ENCODE data around the gene PVALEF.

The PVALEF gene

GRCh38 chr17:81147701-81148100, 17.6 kb upstream of the PVALEF start:
- Histone ChIP-seq H3K4me2 (ENCODE audit: low read length, poor library complexity, severe bottlenecking) (no peak overlapping the region), H2BK120ac (ENCODE audit: low read depth, low read length) (no peak overlapping the region), H3K4me1 (ENCODE audit: control insufficient read depth, insufficient read depth, low read depth, low read length) (peaks cover 8% of the 10 kb centered on the region), H2AFZ (ENCODE audit: low read depth, low read length) (no peak overlapping the region), H2AK5ac (ENCODE audit: low read length, severe bottlenecking) (no peak overlapping the region), H2BK12ac (ENCODE audit: low read length in 2 of 2) (no peak overlapping the region), H3K23ac (ENCODE audit: low read length in 2 of 2) (no peak overlapping the region), H4K91ac (ENCODE audit: low read length) (no peak overlapping the region), H3K36me3 (ENCODE audit: control insufficient read depth in 1 of 2, insufficient read depth in 2 of 2, low read depth in 1 of 2, low read length in 2 of 2) (no peaks in the 10 kb centered on the region), H2BK15ac (ENCODE audit: low read depth, poor library complexity, severe bottlenecking) (no peak overlapping the region), H3K18ac (ENCODE audit: low read depth in 1 of 2, low read length in 2 of 2) (no peak overlapping the region), H4K8ac (ENCODE audit: low read length) (no peak overlapping the region), H3K27me3 (ENCODE audit: control insufficient read depth in 1 of 2, insufficient read depth in 1 of 2, low read length in 2 of 2) (peaks cover 35 to 60% of the 10 kb centered on the region in 2 experiments), H3K4ac (ENCODE audit: low read depth in 1 of 2, low read length in 2 of 2) (no peak overlapping the region), H3K9ac (ENCODE audit: low read length) (no peak overlapping the region), H3K9me3 (ENCODE audit: control insufficient read depth, low read length) (no peaks in the 10 kb centered on the region), H3K79me1 (replicated peaks; ENCODE audit: low read length, poor library complexity, severe bottlenecking) (no peaks in the 10 kb centered on the region), H3K27ac (ENCODE audit: low read length, poor library complexity, severe bottlenecking) (no peak overlapping the region), H2BK5ac (ENCODE audit: low read depth, low read length, poor library complexity, severe bottlenecking) (no peak overlapping the region), H3K14ac (ENCODE audit: low read length in 2 of 2) (no peak overlapping the region), H3K4me3 (ENCODE audit: insufficient read depth in 1 of 2, low read depth in 1 of 2, low read length in 2 of 2) (no peak overlapping the region)
- WGBS, result 77% methylated on average over 6 of the region's 10 CpGs
- DNase-seq, result no peak

- no peak overlapping the region for H3K18ac ChIP-seq (ENCODE audit: low read depth in 1 of 2, low read length in 2 of 2)
- H2BK15ac ChIP-seq (ENCODE audit: low read depth, poor library complexity, severe bottlenecking), result no peak overlapping the region
- H3K4me1 ChIP-seq (ENCODE audit: control insufficient read depth, insufficient read depth, low read depth, low read length), result peaks cover 4% of the 10 kb centered on the region
- H2AK5ac ChIP-seq (ENCODE audit: low read length, severe bottlenecking), result no peak overlapping the region
- H3K4me2 ChIP-seq (ENCODE audit: low read length, poor library complexity, severe bottlenecking), result no peak overlapping the region
- no peak overlapping the region for H3K9ac ChIP-seq (ENCODE audit: low read length)
- H2BK5ac ChIP-seq (ENCODE audit: low read depth, low read length, poor library complexity, severe bottlenecking), result no peak overlapping the region
- H3K79me1 ChIP-seq (replicated peaks; ENCODE audit: low read length, poor library complexity, severe bottlenecking), result no peaks in the 10 kb centered on the region
- no peak overlapping the region for H4K8ac ChIP-seq (ENCODE audit: low read length)
- H3K36me3 ChIP-seq (ENCODE audit: control insufficient read depth in 1 of 2, insufficient read depth in 2 of 2, low read depth in 1 of 2, low read length in 2 of 2), result no peaks in the 10 kb centered on the region
- H2AFZ ChIP-seq (ENCODE audit: low read depth, low read length), result no peak overlapping the region
- H3K23ac ChIP-seq (ENCODE audit: low read length in 2 of 2), result no peak overlapping the region
- H3K27me3 ChIP-seq (ENCODE audit: control insufficient read depth in 1 of 2, insufficient read depth in 1 of 2, low read length in 2 of 2), result peaks cover 35 to 59% of the 10 kb centered on the region in 2 experiments
- WGBS, result 88% methylated on average over 13 of the region's 15 CpGs
- H3K14ac ChIP-seq (ENCODE audit: low read length in 2 of 2), result no peak overlapping the region
- no peak for DNase-seq
- H3K9me3 ChIP-seq (ENCODE audit: control insufficient read depth, low read length), result no peaks in the 10 kb centered on the region
- H2BK120ac ChIP-seq (ENCODE audit: low read depth, low read length), result no peak overlapping the region
- H3K27ac ChIP-seq (ENCODE audit: low read length, poor library complexity, severe bottlenecking), result no peak overlapping the region
- no peak overlapping the region for H4K91ac ChIP-seq (ENCODE audit: low read length)
- no peak overlapping the region for H2BK12ac ChIP-seq (ENCODE audit: low read length in 2 of 2)
- H3K4ac ChIP-seq (ENCODE audit: low read depth in 1 of 2, low read length in 2 of 2), result no peak overlapping the region
- H3K4me3 ChIP-seq (ENCODE audit: insufficient read depth in 1 of 2, low read depth in 1 of 2, low read length in 2 of 2), result no peak overlapping the region
These were observed 16.7 kb upstream of the PVALEF start for GRCh38 chr17:81148571-81148970.

GRCh38 chr17:81148986-81149533, 16.2 kb upstream of the PVALEF start:
- H2BK5ac ChIP-seq (ENCODE audit: low read depth, low read length, poor library complexity, severe bottlenecking), result no peak overlapping the region
- H3K79me1 ChIP-seq (replicated peaks; ENCODE audit: low read length, poor library complexity, severe bottlenecking), result no peaks in the 10 kb centered on the region
- H3K27me3 ChIP-seq (ENCODE audit: control insufficient read depth in 1 of 2, insufficient read depth in 1 of 2, low read length in 2 of 2), result peaks cover 32 to 55% of the 10 kb centered on the region in 2 experiments
- H3K27ac ChIP-seq (ENCODE audit: low read length, poor library complexity, severe bottlenecking), result no peak overlapping the region
- no peak overlapping the region for H3K14ac ChIP-seq (ENCODE audit: low read length in 2 of 2)
- H2BK120ac ChIP-seq (ENCODE audit: low read depth, low read length), result no peak overlapping the region
- no peak overlapping the region for H2BK12ac ChIP-seq (ENCODE audit: low read length in 2 of 2)
- H3K9ac ChIP-seq (ENCODE audit: low read length), result no peak overlapping the region
- WGBS, result 89% methylated on average over 13 of the region's 14 CpGs
- no peaks in the 10 kb centered on the region for H3K36me3 ChIP-seq (ENCODE audit: control insufficient read depth in 1 of 2, insufficient read depth in 2 of 2, low read depth in 1 of 2, low read length in 2 of 2)
- no peak for DNase-seq
- H2AK5ac ChIP-seq (ENCODE audit: low read length, severe bottlenecking), result no peak overlapping the region
- no peak overlapping the region for H2BK15ac ChIP-seq (ENCODE audit: low read depth, poor library complexity, severe bottlenecking)
- H4K91ac ChIP-seq (ENCODE audit: low read length), result peak overlapping the region; percentile 47
- H3K4me3 ChIP-seq (ENCODE audit: insufficient read depth in 1 of 2, low read depth in 1 of 2, low read length in 2 of 2), result no peak overlapping the region
- H3K4me1 ChIP-seq (ENCODE audit: control insufficient read depth, insufficient read depth, low read depth, low read length), result peaks cover 2% of the 10 kb centered on the region
- no peak overlapping the region for H3K18ac ChIP-seq (ENCODE audit: low read depth in 1 of 2, low read length in 2 of 2)
- H4K8ac ChIP-seq (ENCODE audit: low read length), result no peak overlapping the region
- no peak overlapping the region for H2AFZ ChIP-seq (ENCODE audit: low read depth, low read length)
- H3K9me3 ChIP-seq (ENCODE audit: control insufficient read depth, low read length), result no peaks in the 10 kb centered on the region
- H3K23ac ChIP-seq (ENCODE audit: low read length in 2 of 2), result no peak overlapping the region
- H3K4me2 ChIP-seq (ENCODE audit: low read length, poor library complexity, severe bottlenecking), result no peak overlapping the region
- H3K4ac ChIP-seq (ENCODE audit: low read depth in 1 of 2, low read length in 2 of 2), result no peak overlapping the region

- 85% methylated on average over 13 of the region's 14 CpGs for WGBS
- no peaks in the 10 kb centered on the region for H3K79me1 ChIP-seq (replicated peaks; ENCODE audit: low read length, poor library complexity, severe bottlenecking)
- DNase-seq, result no peak
- H3K36me3 ChIP-seq (ENCODE audit: control insufficient read depth in 1 of 2, insufficient read depth in 2 of 2, low read depth in 1 of 2, low read length in 2 of 2), result no peaks in the 10 kb centered on the region
- H2AK5ac ChIP-seq (ENCODE audit: low read length, severe bottlenecking), result no peak overlapping the region
- no peak overlapping the region for H2BK5ac ChIP-seq (ENCODE audit: low read depth, low read length, poor library complexity, severe bottlenecking)
- no peak overlapping the region for H2BK15ac ChIP-seq (ENCODE audit: low read depth, poor library complexity, severe bottlenecking)
- H3K27ac ChIP-seq (ENCODE audit: low read length, poor library complexity, severe bottlenecking), result no peak overlapping the region
- no peak overlapping the region for H4K91ac ChIP-seq (ENCODE audit: low read length)
- H3K4me2 ChIP-seq (ENCODE audit: low read length, poor library complexity, severe bottlenecking), result no peak overlapping the region
- no peak overlapping the region for H4K8ac ChIP-seq (ENCODE audit: low read length)
- no peak overlapping the region for H2AFZ ChIP-seq (ENCODE audit: low read depth, low read length)
- H3K4me1 ChIP-seq (ENCODE audit: control insufficient read depth, insufficient read depth, low read depth, low read length), result peaks cover 2% of the 10 kb centered on the region
- no peak overlapping the region for H3K9ac ChIP-seq (ENCODE audit: low read length)
- H2BK12ac ChIP-seq (ENCODE audit: low read length in 2 of 2), result no peak overlapping the region
- H3K4me3 ChIP-seq (ENCODE audit: insufficient read depth in 1 of 2, low read depth in 1 of 2, low read length in 2 of 2), result no peak overlapping the region
- no peak overlapping the region for H3K14ac ChIP-seq (ENCODE audit: low read length in 2 of 2)
- H3K18ac ChIP-seq (ENCODE audit: low read depth in 1 of 2, low read length in 2 of 2), result no peak overlapping the region
- no peak overlapping the region for H3K4ac ChIP-seq (ENCODE audit: low read depth in 1 of 2, low read length in 2 of 2)
- H3K9me3 ChIP-seq (ENCODE audit: control insufficient read depth, low read length), result no peaks in the 10 kb centered on the region
- H3K23ac ChIP-seq (ENCODE audit: low read length in 2 of 2), result no peak overlapping the region
- no peak overlapping the region for H2BK120ac ChIP-seq (ENCODE audit: low read depth, low read length)
- peaks cover 32 to 49% of the 10 kb centered on the region in 2 experiments for H3K27me3 ChIP-seq (ENCODE audit: control insufficient read depth in 1 of 2, insufficient read depth in 1 of 2, low read length in 2 of 2)
These were observed 14.8 kb upstream of the PVALEF start for GRCh38 chr17:81150377-81151077.

Data from mesenchymal stem cell (in vitro differentiated cells and primary cell).